Suppressor macrophage treated with lipopolysaccharide for 4 hours (primary cell): ENCODE results near the gene ASCC1.
"Not testable (repeated sequence)": the region's sequence is repeated elsewhere in the genome, so short reads cannot be mapped to it uniquely, and the experiment has no call there.

Experiments used
- DNase-seq: peaks from one replicate; pipeline ENCODE4 v3.0.0-alpha.2; 2020

The ASCC1 gene

GRCh38 chr10:72167118-72167517 lies 49.0 kb downstream of the ASCC1 start:
- no peak for DNase-seq

- DNase-seq = peak; percentile 71
These were observed 51.5 kb downstream of the ASCC1 start for GRCh38 chr10:72164617-72165016.

GRCh38 chr10:72162978-72163377 lies 53.1 kb downstream of the ASCC1 start:
- DNase-seq = peak; percentile 83

- DNase-seq = no peak
These were observed 57.9 kb downstream of the ASCC1 start for GRCh38 chr10:72158176-72158575.

- DNase-seq = no peak
These were observed 59.9 kb downstream of the ASCC1 start for GRCh38 chr10:72156223-72156622.

- DNase-seq = no peak
These were observed 63.8 kb downstream of the ASCC1 start for GRCh38 chr10:72152286-72152685.

GRCh38 chr10:72150746-72151478 lies 65.2 kb downstream of the ASCC1 start:
- DNase-seq = not testable (repeated sequence)

- DNase-seq = not testable (repeated sequence)
These were observed 68.8 kb downstream of the ASCC1 start for GRCh38 chr10:72147324-72147584.

GRCh38 chr10:72146559-72147323 lies 69.3 kb downstream of the ASCC1 start:
- DNase-seq = no peak

- no peak for DNase-seq
These were observed 70.0 kb downstream of the ASCC1 start for GRCh38 chr10:72146071-72146470.

- DNase-seq = no peak
These were observed 70.4 kb downstream of the ASCC1 start for GRCh38 chr10:72145657-72146056.

- no peak for DNase-seq
These were observed 75.2 kb downstream of the ASCC1 start for GRCh38 chr10:72140850-72141249.

- no peak for DNase-seq
These were observed 75.9 kb downstream of the ASCC1 start for GRCh38 chr10:72140174-72140573.

- no peak for DNase-seq
These were observed 78.5 kb downstream of the ASCC1 start for GRCh38 chr10:72137583-72137982.

GRCh38 chr10:72136225-72136624 lies 79.9 kb downstream of the ASCC1 start:
- not testable (repeated sequence) for DNase-seq

GRCh38 chr10:72134785-72135767 lies 81.0 kb downstream of the ASCC1 start:
- DNase-seq = no peak

GRCh38 chr10:72133517-72133916 lies 82.6 kb downstream of the ASCC1 start:
- DNase-seq = peak; percentile 89

GRCh38 chr10:72132854-72133253 lies 83.2 kb downstream of the ASCC1 start:
- DNase-seq = no peak

- no peak for DNase-seq
These were observed 88.5 kb downstream of the ASCC1 start for GRCh38 chr10:72127571-72127970.

- peak; percentile 15 for DNase-seq
These were observed 89.2 kb downstream of the ASCC1 start for GRCh38 chr10:72126872-72127232.

GRCh38 chr10:72126184-72126871 lies 89.7 kb downstream of the ASCC1 start:
- DNase-seq = peak; percentile 59

- DNase-seq = no peak
These were observed 91.1 kb downstream of the ASCC1 start for GRCh38 chr10:72124989-72125388.

GRCh38 chr10:72124381-72124780 lies 91.7 kb downstream of the ASCC1 start:
- no peak for DNase-seq
